Epidermal melanocyte (primary cell): ENCODE data around the gene VDR.

Source experiments
- DNase-seq: peaks from one replicate; pipeline ENCODE4 v3.0.0; 2011; ENCODE audit warnings: low spot score; ENCODE audit not compliant: insufficient read length

VDR gene

DNA sequence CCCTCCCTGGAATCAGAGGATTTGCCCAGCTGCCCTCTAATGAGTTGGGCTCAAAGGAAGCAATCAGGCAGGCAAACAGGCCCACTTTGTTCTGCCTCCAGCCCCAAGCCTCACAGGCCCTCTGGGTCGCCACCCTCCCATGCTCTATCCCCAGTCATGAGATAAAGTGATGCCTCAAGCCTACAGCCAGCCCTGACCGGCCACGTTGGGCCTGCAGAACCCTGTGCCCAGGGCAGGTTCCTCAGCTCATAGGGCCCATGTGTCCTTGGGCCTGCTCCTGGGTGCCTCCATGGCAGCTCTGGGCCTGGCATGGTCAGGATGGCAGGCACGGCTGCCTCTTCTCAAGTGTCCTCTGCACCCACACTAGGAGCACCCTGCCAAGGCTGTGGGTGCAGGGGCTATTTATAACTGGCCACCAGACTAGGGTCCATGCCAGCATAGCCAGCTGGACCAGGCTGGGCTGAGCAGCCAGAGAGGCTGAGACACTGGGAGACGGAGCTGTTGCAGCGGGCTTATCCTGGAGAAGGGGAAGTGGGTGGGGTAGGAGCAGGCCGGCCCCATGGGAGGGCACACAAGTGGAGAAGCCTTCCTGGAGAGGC lies 105.3 kb downstream of the VDR start:
- peak; percentile 92 for DNase-seq

GRCh38 chr12:47798382-47798948 lies 106.3 kb downstream of the VDR start:
- DNase-seq: no peak

DNA sequence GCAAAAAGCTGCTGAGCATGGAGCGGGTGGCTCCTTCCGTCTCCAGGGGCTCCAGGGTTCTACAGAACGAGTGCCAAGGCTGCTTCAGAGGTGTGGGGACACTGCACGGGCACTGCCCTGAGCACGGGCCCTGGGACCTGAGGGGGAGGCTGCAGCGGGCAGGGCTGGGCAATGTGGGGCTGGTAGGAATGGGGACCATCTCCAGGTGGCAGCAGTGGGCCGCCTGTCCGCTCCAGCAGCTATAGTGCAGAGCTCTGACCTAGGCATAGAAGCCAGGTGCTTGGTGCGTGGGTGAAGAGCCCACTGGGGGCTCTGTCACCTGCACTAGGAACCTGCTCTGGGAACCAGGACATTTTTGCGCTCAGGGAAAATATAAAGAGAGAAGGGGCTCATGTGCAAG lies 107.4 kb downstream of the VDR start:
- DNase-seq: no peak

- DNase-seq: no peak
Measured at GRCh38 chr12:47795814-47796411, 108.9 kb downstream of the VDR start.

- DNase-seq: no peak
Measured at GRCh38 chr12:47795121-47795813, 109.5 kb downstream of the VDR start.

DNA sequence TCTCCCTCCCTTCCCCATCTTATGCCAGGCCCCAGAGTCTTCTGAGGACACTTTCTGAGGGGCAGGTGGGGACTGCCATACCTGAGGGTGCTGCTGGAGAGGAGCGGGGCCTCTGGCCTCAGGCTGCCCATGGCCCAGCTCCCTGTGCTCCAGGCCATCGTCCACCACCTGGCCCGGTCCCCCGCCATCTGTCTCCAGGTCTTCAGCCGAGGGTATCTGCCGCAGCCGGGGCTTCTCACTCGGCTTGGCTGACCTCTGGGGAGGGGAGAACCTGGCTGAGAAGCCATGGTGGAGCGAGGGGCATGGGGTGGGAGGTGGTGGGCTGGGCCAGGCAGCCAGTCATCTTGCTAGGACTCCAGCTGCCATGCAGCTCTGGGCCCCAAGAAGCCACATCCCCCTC lies 110.1 kb downstream of the VDR start:
- no peak for DNase-seq

- DNase-seq: no peak
Measured at GRCh38 chr12:47793015-47793681, 111.6 kb downstream of the VDR start.

DNA sequence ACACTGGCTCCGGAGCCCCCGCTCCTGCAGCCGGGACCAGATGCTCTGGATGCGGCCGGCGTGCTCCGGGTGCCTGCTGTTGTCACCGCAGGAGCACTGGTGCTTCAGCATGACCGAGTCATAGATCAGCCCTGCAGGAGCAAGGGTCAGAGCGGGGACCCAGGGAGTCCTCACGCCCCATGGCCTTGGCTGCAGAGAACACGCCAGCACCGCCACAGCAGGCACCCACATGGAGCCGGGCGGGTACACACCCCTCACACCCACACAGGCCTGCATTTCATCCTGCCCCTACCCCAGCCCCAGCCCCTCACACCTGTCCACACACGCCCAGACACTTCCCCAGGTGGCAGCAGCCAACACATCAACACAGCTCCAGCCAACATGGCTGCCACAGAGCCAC lies 112.9 kb downstream of the VDR start:
- no peak for DNase-seq
